ENCODE results near the gene DDX54. TPM values are rescaled to one million over a fixed set of nuclear protein-coding genes. Genes with fewer than 3 reads are reported as not detected.

DDX54 gene
- total RNA-seq, 1 donor from 2014 or later = 40.5 TPM

GRCh38 chr12:113159937-113160336, 25.3 kb downstream of the DDX54 start:
- peak; percentile 18 for DNase-seq (ENCODE audit: low read depth)
- no peak for FAIRE-seq
- Histone ChIP-seq H3K36me3 (ENCODE audit: control insufficient read depth, insufficient read depth, low read length) (peaks cover 24% of the 10 kb centered on the region), H3K27me3 (ENCODE audit: control insufficient read depth, insufficient read depth, low read length) (no peaks in the 10 kb centered on the region), H3K4me3 (ENCODE audit: low read depth, low read length) (no peak overlapping the region)
- TF ChIP-seq, protein P1, sequence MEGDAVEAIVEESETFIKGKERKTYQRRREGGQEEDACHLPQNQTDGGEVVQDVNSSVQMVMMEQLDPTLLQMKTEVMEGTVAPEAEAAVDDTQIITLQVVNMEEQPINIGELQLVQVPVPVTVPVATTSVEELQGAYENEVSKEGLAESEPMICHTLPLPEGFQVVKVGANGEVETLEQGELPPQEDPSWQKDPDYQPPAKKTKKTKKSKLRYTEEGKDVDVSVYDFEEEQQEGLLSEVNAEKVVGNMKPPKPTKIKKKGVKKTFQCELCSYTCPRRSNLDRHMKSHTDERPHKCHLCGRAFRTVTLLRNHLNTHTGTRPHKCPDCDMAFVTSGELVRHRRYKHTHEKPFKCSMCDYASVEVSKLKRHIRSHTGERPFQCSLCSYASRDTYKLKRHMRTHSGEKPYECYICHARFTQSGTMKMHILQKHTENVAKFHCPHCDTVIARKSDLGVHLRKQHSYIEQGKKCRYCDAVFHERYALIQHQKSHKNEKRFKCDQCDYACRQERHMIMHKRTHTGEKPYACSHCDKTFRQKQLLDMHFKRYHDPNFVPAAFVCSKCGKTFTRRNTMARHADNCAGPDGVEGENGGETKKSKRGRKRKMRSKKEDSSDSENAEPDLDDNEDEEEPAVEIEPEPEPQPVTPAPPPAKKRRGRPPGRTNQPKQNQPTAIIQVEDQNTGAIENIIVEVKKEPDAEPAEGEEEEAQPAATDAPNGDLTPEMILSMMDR (IDR thresholded peaks at IDR 0.05; ENCODE audit: insufficient read depth, low read length, severe bottlenecking) = no peak

DNA sequence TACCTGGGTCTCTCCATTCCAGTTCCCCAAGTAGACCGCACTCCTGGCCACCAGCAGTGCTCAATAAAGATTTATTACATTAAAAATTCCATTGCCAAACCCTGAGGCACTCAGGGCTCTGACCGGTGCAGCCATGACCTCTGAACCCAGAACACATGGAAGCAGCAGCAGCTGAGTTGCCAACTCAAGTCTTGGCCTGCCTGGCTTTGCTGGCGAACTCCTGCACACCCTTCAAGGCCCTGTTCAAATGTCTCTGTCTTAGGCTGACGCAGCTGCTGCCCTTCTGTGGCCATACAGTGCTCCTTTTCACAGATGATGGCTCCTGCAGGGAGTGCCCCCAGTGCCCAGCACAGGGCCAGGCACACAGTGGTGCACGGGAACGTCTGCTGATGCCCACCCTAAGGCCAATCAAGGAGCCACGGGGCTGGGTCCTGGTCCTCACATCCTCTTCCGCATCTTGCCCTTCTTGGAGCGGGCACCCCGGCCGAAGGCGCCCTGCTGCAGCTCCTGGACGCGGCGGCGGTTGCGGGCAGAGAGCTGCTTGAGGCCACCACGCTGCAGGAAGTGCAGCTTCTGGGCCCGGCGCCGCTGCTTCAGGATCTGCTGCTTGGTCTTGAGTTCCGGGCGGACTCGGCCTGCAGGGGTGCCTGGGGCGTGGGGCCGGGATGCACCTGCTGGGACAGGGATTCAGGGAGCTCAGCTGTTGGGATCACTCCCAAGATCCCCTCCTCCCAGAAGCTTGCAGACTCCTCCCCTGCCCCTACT, 26.7 kb downstream of the DDX54 start:
- no peak for DNase-seq (ENCODE audit: low read depth)
- Histone ChIP-seq H3K4me3 (ENCODE audit: low read depth, low read length) (no peak overlapping the region), H3K27me3 (ENCODE audit: control insufficient read depth, insufficient read depth, low read length) (no peaks in the 10 kb centered on the region), H3K36me3 (ENCODE audit: control insufficient read depth, insufficient read depth, low read length) (peaks cover 21% of the 10 kb centered on the region)
- TF ChIP-seq, protein P1 (IDR thresholded peaks at IDR 0.05; ENCODE audit: insufficient read depth, low read length, severe bottlenecking) = no peak
- FAIRE-seq = no peak

GRCh38 chr12:113157218-113157859, 27.9 kb downstream of the DDX54 start:
- FAIRE-seq (no peak), DNase-seq (ENCODE audit: low read depth) (no peak)
- TF ChIP-seq, protein P1 (IDR thresholded peaks at IDR 0.05; ENCODE audit: insufficient read depth, low read length, severe bottlenecking) = no peak
- Histone ChIP-seq H3K36me3 (ENCODE audit: control insufficient read depth, insufficient read depth, low read length) (peaks cover 13% of the 10 kb centered on the region), H3K27me3 (ENCODE audit: control insufficient read depth, insufficient read depth, low read length) (peaks cover 4% of the 10 kb centered on the region), H3K4me3 (ENCODE audit: low read depth, low read length) (no peak overlapping the region)

GRCh38 chr12:113155646-113156045, 29.6 kb downstream of the DDX54 start:
- no peak overlapping the region for H3K4me3 ChIP-seq (ENCODE audit: low read depth, low read length)
- FAIRE-seq (no peak), DNase-seq (ENCODE audit: low read depth) (no peak)
- H3K36me3 ChIP-seq (ENCODE audit: control insufficient read depth, insufficient read depth, low read length) = peaks cover 8% of the 10 kb centered on the region
- H3K27me3 ChIP-seq (ENCODE audit: control insufficient read depth, insufficient read depth, low read length) = peaks cover 12% of the 10 kb centered on the region
- TF ChIP-seq, protein P1 (IDR thresholded peaks at IDR 0.05; ENCODE audit: insufficient read depth, low read length, severe bottlenecking) = no peak

DNA sequence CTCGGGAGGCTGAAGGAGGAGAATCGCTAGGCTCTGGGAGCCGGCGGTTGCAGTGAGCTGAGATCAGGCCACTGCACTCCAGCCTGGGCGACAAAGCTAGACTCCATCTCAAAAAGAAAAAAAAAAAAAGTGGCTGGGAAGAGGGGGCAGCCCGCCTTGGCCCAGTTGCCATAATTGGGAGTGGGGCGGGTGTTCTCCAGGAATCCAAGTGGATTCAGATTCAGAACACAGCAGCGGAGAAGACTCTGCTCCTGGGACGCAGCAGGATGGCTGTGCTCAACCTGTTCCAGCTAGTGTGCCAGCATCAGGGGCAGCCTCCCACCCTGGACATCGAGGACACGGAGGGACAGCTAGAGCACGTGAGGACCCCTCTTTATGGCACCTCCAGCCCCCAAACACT, 30.2 kb downstream of the DDX54 start:
- TF ChIP-seq, protein P1 (IDR thresholded peaks at IDR 0.05; ENCODE audit: insufficient read depth, low read length, severe bottlenecking) = no peak
- H3K4me3 ChIP-seq (ENCODE audit: low read depth, low read length) = no peak overlapping the region
- no peak for FAIRE-seq
- H3K36me3 ChIP-seq (ENCODE audit: control insufficient read depth, insufficient read depth, low read length) = peaks cover 8% of the 10 kb centered on the region
- peaks cover 14% of the 10 kb centered on the region for H3K27me3 ChIP-seq (ENCODE audit: control insufficient read depth, insufficient read depth, low read length)
- DNase-seq (ENCODE audit: low read depth) = no peak

Measured in bronchial epithelial cell (primary cell).